ENCODE results near the gene ANKRD16.
"Not testable (repeated sequence)": the region's sequence is repeated elsewhere in the genome, so short reads cannot be mapped to it uniquely, and the experiment has no call there.

Gene ANKRD16

GRCh38 chr10:5902511-5903274 lies 13.0 kb upstream of the ANKRD16 start:
- no peak for DNase-seq

GRCh38 chr10:5900247-5900646 lies 10.6 kb upstream of the ANKRD16 start:
- DNase-seq: no peak

GRCh38 chr10:5898163-5898562 lies 8.5 kb upstream of the ANKRD16 start:
- no peak for DNase-seq

- no peak for DNase-seq
Observed at GRCh38 chr10:5897504-5897903, 7.8 kb upstream of the ANKRD16 start.

GRCh38 chr10:5897053-5897340 lies 7.3 kb upstream of the ANKRD16 start:
- DNase-seq: no peak

- no peak for DNase-seq
Observed at GRCh38 chr10:5896208-5897052, 6.7 kb upstream of the ANKRD16 start.

GRCh38 chr10:5895804-5896203 lies 6.1 kb upstream of the ANKRD16 start:
- DNase-seq: no peak

- no peak for DNase-seq
Observed at GRCh38 chr10:5895365-5895764, 5.7 kb upstream of the ANKRD16 start.

GRCh38 chr10:5894873-5895272 lies 5.2 kb upstream of the ANKRD16 start:
- DNase-seq: no peak

GRCh38 chr10:5894403-5894802 lies 4.7 kb upstream of the ANKRD16 start:
- no peak for DNase-seq

- DNase-seq: no peak
Observed at GRCh38 chr10:5893321-5893720, 3.6 kb upstream of the ANKRD16 start.

- no peak for DNase-seq
Observed at GRCh38 chr10:5892007-5892406, 2.3 kb upstream of the ANKRD16 start.

GRCh38 chr10:5891009-5891408 lies 1.3 kb upstream of the ANKRD16 start:
- DNase-seq: no peak

GRCh38 chr10:5890452-5890915 lies 791 bp upstream of the ANKRD16 start:
- no peak for DNase-seq

- DNase-seq: peak; percentile 13
Observed at GRCh38 chr10:5888843-5889623, 660 bp downstream of the ANKRD16 start.

- no peak for DNase-seq
Observed at GRCh38 chr10:5888351-5888750, 1.3 kb downstream of the ANKRD16 start.

- DNase-seq: no peak
Observed at GRCh38 chr10:5887641-5888040, 2.1 kb downstream of the ANKRD16 start.

- no peak for DNase-seq
Observed at GRCh38 chr10:5887029-5887428, 2.7 kb downstream of the ANKRD16 start.

- DNase-seq: no peak
Observed at GRCh38 chr10:5885619-5886018, 4.1 kb downstream of the ANKRD16 start.

- no peak for DNase-seq
Observed at GRCh38 chr10:5882961-5883360, 6.7 kb downstream of the ANKRD16 start.

GRCh38 chr10:5877041-5877440 lies 12.7 kb downstream of the ANKRD16 start:
- not testable (repeated sequence) for DNase-seq

GRCh38 chr10:5876181-5876768 lies 13.4 kb downstream of the ANKRD16 start:
- DNase-seq: no peak

- DNase-seq: peak; percentile 44
Observed at GRCh38 chr10:5873515-5873995, 16.1 kb downstream of the ANKRD16 start.
